ENCODE measurements around the gene PSEN2. TPM values are rescaled to one million over a fixed set of nuclear protein-coding genes. Genes with fewer than 3 reads are reported as not detected.

PSEN2 gene
- total and polyA plus RNA-seq, 10 of the 15 experiments (the other 5 are each of a cell fraction or from before 2014, with no cell fraction given): 0.90 to 13.3 (median 7.0) TPM

GRCh38 chr1:226919587-226919986 lies 49.2 kb downstream of the PSEN2 start (continued):
- TF ChIP-seq ZBTB33 (IDR thresholded peaks at IDR 0.05) (no peak), SMAD5 (IDR thresholded peaks at IDR 0.05; ENCODE audit: low read depth) (no peak), HCFC1 (IDR thresholded peaks at IDR 0.05; ENCODE audit: low read length) (no peak), ZBTB40 (IDR thresholded peaks at IDR 0.05; ENCODE audit: borderline replicate concordance) (no peak), NFYB (IDR thresholded peaks at IDR 0.05; ENCODE audit: insufficient read depth, low read depth, low read length) (no peak), BRCA1 (IDR thresholded peaks at IDR 0.05; ENCODE audit: low read depth, low read length) (no peak), E2F8 (IDR thresholded peaks at IDR 0.05; ENCODE audit: low read depth, partially characterized antibody) (no peak), ELK1 (IDR thresholded peaks at IDR 0.05; ENCODE audit: low read depth, low read length) (no peak), ZNF207 (IDR thresholded peaks at IDR 0.05; ENCODE audit: borderline replicate concordance) (no peak), ZNF217 (IDR thresholded peaks at IDR 0.05) (no peak)

Data from GM12878 (cell line).